SK-N-MC (cell line): ENCODE measurements around the gene MEGF8.

Source experiments
- EZH2 ChIP-seq: fragments of 200-600 bp; sonication (generic); IDR thresholded peaks from one replicate; pipeline ENCODE4 v1.6.1; 2017; ENCODE audit warnings: antibody characterized with exemption
- POLR2AphosphoS5 ChIP-seq: IDR thresholded peaks from 2 replicates; pipeline ENCODE4 v1.6.1; 2012; ENCODE audit warnings: mild to moderate bottlenecking, low read depth, low read length, borderline replicate concordance

- no peak for TF ChIP-seq POLR2AphosphoS5
- TF ChIP-seq EZH2: no peak
Observed at GRCh38 chr19:42421591-42422031, 96.2 kb downstream of the MEGF8 start.
